ENCODE measurements around the gene ITGA11.

Gene ITGA11

DNA sequence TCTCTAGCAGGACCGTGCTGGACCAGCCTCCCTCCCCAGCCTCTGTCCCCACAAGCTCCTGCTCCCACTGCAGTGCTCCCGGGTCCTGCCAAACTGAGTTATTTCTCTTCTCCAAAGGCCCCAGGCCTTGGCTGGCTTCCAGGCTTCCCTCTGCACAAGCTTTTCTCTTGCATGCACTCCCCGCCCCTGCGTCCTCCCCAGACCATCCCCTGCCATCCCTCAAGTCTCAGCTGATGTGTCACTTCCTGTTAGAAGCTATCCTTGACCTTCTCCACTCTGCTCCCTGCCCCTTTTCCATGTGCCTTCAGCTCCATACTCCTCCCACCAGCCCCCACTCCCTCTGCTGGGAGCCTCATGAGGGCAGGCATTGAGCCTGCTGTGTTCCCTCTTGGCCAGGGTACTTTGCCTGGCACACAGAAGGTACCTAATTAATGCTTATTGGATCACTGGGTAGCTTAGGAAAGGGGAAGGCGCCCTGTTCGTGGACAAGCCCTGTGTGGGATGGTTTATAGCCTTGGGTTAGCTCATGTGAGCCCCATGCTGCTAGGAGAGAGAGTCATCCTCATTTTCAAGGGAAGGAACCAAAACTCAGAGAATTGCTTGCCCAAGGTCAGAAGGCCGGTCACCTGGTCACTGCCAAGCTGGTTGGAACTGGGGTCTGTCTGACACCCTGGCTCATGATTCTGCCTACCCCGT, 98.0 kb downstream of the ITGA11 start:
- TF ChIP-seq POLR2A (IDR thresholded peaks at IDR 0.05; ENCODE audit: low read depth, low read length), result no peak
- no peak for TF ChIP-seq SPI1 (IDR thresholded peaks at IDR 0.05; ENCODE audit: low read depth, low read length)
- no peak for TF ChIP-seq TAF1 (IDR thresholded peaks at IDR 0.05; ENCODE audit: low read depth, low read length)
- TF ChIP-seq POLR2AphosphoS5 (IDR thresholded peaks at IDR 0.05; ENCODE audit: low read depth, low read length), result no peak
- no peak for TF ChIP-seq POU2F2 (IDR thresholded peaks at IDR 0.05; ENCODE audit: low read depth, low read length)
- TF ChIP-seq PAX5 (IDR thresholded peaks at IDR 0.05; ENCODE audit: insufficient read depth, low read length, severe bottlenecking), result no peak
- FAIRE-seq (no peak), DNase-seq (ENCODE audit: insufficient read length, low spot score) (no peak)

DNA sequence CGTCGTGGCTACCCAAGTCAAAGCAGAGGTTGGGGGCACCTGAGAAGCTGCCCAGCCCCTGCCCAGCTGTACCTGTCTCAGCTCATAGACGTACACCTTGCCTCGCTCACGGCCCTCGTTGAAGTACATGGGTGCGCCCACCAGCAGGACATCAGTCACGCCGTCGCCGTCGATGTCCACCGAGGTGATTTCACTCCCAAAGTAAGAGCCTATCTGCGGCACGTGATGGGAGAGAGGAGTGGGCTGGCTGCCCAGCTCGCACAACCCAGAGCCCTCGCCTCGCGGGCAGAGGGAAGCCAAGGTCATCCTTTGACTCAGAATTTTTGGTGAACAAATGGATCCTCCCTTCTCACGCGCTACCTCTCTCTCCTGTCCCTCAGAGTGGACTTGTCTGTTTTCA, 99.7 kb downstream of the ITGA11 start:
- DNase-seq (ENCODE audit: insufficient read length, low spot score) (no peak), FAIRE-seq (no peak)
- no peak for TF ChIP-seq POU2F2 (IDR thresholded peaks at IDR 0.05; ENCODE audit: low read depth, low read length)
- TF ChIP-seq TAF1 (IDR thresholded peaks at IDR 0.05; ENCODE audit: low read depth, low read length), result no peak

DNA sequence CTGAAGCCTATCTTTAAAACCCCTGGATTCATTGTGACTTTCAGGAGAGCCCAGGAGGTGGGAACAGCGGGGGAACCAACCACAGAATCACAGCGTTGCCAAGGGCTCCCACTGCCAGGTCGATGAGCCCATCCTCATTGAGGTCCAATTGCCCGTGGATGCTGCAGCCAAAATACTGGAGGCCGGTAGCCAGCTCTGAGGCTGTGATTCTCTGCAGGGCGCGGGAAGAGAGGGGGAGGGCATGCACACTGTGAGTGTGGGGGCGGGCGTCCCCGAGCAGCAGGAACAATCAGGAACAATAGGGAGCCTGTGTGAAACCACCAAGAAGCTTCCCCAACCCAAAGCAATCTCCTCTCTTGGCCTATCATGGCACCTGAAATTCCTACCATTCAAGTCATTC, 101.1 kb downstream of the ITGA11 start:
- no peak for FAIRE-seq
- DNase-seq (ENCODE audit: insufficient read length, low spot score), result no peak
- TF ChIP-seq POU2F2 (IDR thresholded peaks at IDR 0.05; ENCODE audit: low read depth, low read length) (no peak), POLR2AphosphoS5 (IDR thresholded peaks at IDR 0.05; ENCODE audit: low read depth, low read length) (no peak), PAX5 (IDR thresholded peaks at IDR 0.05; ENCODE audit: insufficient read depth, low read length, severe bottlenecking) (no peak), SPI1 (IDR thresholded peaks at IDR 0.05; ENCODE audit: low read depth, low read length) (no peak), POLR2A (IDR thresholded peaks at IDR 0.05; ENCODE audit: low read depth, low read length) (no peak), TAF1 (IDR thresholded peaks at IDR 0.05; ENCODE audit: low read depth, low read length) (no peak)

DNA sequence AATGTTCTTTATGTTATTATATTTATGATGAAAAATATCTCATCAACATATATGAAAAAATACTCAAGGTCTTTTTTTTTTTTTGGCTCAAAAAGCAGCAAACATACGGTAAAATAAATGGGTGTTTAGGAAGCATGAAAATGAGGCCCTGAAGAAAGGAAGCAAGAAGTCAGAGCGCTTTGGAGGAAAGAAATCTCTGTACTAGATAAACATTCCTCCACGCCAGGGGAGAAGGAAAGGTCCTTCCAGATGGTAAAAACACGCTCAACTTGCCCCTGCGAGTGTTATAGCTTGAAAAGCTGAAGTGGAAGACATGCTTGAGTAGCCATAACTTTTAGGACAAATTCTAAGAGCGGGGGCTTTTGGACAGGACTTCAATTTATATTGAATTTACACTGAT, 101.5 kb downstream of the ITGA11 start:
- DNase-seq (ENCODE audit: insufficient read length, low spot score) (no peak), FAIRE-seq (no peak)
- TF ChIP-seq POU2F2 (IDR thresholded peaks at IDR 0.05; ENCODE audit: low read depth, low read length) (no peak), SPI1 (IDR thresholded peaks at IDR 0.05; ENCODE audit: low read depth, low read length) (no peak), PAX5 (IDR thresholded peaks at IDR 0.05; ENCODE audit: insufficient read depth, low read length, severe bottlenecking) (no peak), POLR2AphosphoS5 (IDR thresholded peaks at IDR 0.05; ENCODE audit: low read depth, low read length) (no peak), TAF1 (IDR thresholded peaks at IDR 0.05; ENCODE audit: low read depth, low read length) (no peak), POLR2A (IDR thresholded peaks at IDR 0.05; ENCODE audit: low read depth, low read length) (no peak)

DNA sequence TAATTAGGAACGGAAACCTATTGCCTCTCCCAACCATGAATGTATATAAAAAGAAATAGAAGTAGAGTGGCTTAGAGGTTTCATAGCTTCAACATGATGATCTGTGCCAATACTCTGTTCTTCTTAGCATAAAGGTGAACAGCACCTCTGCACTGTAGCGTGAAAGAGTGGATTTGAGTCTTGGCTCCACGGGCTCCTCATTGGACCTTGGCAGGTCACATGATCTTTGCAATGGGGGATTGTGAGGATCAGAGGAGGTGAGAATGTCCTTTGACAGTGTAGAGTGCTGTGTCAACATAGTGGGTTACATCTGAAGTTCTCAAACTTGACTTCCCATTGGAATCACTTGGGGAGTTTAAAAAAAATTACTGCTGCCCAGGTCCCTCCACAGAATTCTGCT, 103.0 kb downstream of the ITGA11 start:
- FAIRE-seq (no peak), DNase-seq (ENCODE audit: insufficient read length, low spot score) (no peak)
- TF ChIP-seq POLR2A (IDR thresholded peaks at IDR 0.05; ENCODE audit: low read depth, low read length) (no peak), TAF1 (IDR thresholded peaks at IDR 0.05; ENCODE audit: low read depth, low read length) (no peak), POU2F2 (IDR thresholded peaks at IDR 0.05; ENCODE audit: low read depth, low read length) (no peak), POLR2AphosphoS5 (IDR thresholded peaks at IDR 0.05; ENCODE audit: low read depth, low read length) (no peak), SPI1 (IDR thresholded peaks at IDR 0.05; ENCODE audit: low read depth, low read length) (no peak), PAX5 (IDR thresholded peaks at IDR 0.05; ENCODE audit: insufficient read depth, low read length, severe bottlenecking) (no peak)

DNA sequence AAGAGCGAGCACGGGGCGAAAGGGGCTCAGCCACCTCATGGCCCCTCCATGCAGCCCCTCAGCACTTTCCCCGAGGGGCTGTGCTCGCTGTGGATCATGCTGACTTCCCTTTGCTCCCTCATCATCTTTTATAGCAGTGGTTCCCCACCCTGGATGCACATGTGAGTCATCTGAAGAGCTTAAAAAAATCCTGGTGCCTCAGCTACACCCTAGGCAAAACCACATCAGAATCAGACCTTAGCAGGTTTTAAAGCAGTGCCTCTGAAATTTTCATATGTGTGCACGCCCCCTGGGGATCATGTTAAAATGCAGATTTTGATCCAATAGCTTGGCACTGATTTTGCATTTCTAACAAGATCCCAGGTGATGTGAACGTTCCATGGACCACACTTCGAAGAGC, 103.5 kb downstream of the ITGA11 start:
- FAIRE-seq (no peak), DNase-seq (ENCODE audit: insufficient read length, low spot score) (no peak)
- TF ChIP-seq TAF1 (IDR thresholded peaks at IDR 0.05; ENCODE audit: low read depth, low read length), result no peak
- no peak for TF ChIP-seq POU2F2 (IDR thresholded peaks at IDR 0.05; ENCODE audit: low read depth, low read length)
- no peak for TF ChIP-seq SPI1 (IDR thresholded peaks at IDR 0.05; ENCODE audit: low read depth, low read length)
- no peak for TF ChIP-seq POLR2AphosphoS5 (IDR thresholded peaks at IDR 0.05; ENCODE audit: low read depth, low read length)
- no peak for TF ChIP-seq PAX5 (IDR thresholded peaks at IDR 0.05; ENCODE audit: insufficient read depth, low read length, severe bottlenecking)
- no peak for TF ChIP-seq POLR2A (IDR thresholded peaks at IDR 0.05; ENCODE audit: low read depth, low read length)

DNA sequence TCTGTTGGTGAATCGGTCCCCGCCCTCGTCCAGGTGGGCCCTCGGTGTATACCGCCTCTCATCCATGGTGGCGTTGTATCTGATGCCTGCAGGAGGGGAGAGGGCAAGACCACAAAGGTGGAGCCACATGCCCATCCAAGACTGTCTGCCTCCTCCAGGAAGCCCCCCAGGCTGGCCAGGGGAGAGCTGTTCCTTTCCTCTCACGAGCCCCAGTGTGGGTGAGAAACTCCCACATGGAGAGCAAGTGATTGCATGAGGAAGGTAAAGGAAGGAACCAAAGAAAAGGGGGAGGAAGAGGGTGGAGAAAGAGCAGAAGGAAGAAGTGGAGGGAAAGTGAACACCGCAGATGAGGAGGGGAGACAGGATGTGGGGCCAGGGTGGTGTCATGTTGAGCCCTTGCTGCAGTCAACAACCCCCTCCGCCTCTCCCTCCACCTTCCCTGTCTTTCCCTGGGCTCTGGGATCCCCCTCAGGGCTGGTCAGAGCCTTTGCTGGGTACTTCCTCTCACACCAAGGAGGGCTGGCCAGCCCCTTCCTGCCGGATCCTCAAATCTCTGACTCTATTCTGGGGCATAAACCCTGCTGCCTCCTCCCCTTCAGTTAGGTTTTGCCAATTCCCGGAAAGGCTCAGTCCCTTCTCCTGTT, 105.1 kb downstream of the ITGA11 start:
- no peak for DNase-seq (ENCODE audit: insufficient read length, low spot score)
- FAIRE-seq, result no peak
- TF ChIP-seq TAF1 (IDR thresholded peaks at IDR 0.05; ENCODE audit: low read depth, low read length) (no peak), POU2F2 (IDR thresholded peaks at IDR 0.05; ENCODE audit: low read depth, low read length) (no peak), PAX5 (IDR thresholded peaks at IDR 0.05; ENCODE audit: insufficient read depth, low read length, severe bottlenecking) (no peak), POLR2AphosphoS5 (IDR thresholded peaks at IDR 0.05; ENCODE audit: low read depth, low read length) (no peak), SPI1 (IDR thresholded peaks at IDR 0.05; ENCODE audit: low read depth, low read length) (no peak), POLR2A (IDR thresholded peaks at IDR 0.05; ENCODE audit: low read depth, low read length) (no peak)

DNA sequence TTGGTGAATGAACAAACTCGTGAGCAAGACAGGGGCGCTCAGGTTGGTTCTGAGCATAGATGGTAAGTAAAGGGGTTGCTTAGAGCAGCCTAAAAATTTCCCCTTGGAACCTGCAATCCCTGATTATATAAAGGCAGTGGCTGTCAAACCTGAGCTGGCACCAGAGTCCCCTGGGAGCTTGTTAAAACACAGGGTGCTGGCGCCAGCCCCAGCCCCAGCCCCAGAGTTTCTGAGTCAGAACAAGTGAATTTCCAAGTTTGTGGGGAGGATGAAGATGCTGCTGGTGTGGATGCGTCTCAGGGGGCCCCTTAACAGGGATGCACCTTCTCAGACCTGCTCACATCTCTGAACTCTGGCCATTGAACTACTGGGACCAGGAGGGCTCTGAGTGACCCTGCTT, 106.2 kb downstream of the ITGA11 start:
- FAIRE-seq (no peak), DNase-seq (ENCODE audit: insufficient read length, low spot score) (no peak)
- no peak for TF ChIP-seq SPI1 (IDR thresholded peaks at IDR 0.05; ENCODE audit: low read depth, low read length)
- no peak for TF ChIP-seq POLR2AphosphoS5 (IDR thresholded peaks at IDR 0.05; ENCODE audit: low read depth, low read length)
- TF ChIP-seq TAF1 (IDR thresholded peaks at IDR 0.05; ENCODE audit: low read depth, low read length), result no peak
- TF ChIP-seq POU2F2 (IDR thresholded peaks at IDR 0.05; ENCODE audit: low read depth, low read length), result no peak

DNA sequence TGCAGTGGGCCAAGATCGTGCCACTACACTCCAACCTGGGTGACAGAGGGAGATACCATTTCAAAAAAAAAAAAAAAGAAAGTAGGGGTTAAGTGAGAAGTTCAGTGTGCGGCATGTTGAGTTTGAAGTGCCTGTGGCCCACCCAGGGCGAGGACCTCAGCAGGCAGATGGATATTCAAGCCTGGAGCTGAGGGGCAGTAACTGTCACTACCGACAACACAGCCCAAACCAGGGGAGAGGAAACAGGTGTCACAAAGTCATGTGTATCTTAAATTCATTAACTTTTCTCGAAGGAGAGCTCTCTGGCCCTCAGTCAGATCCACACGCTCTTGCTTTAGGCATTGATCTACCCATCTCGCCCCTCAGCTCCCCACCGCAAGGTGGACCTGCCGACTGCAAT, 109.2 kb downstream of the ITGA11 start:
- TF ChIP-seq POU2F2 (IDR thresholded peaks at IDR 0.05; ENCODE audit: low read depth, low read length) (no peak), PAX5 (IDR thresholded peaks at IDR 0.05; ENCODE audit: insufficient read depth, low read length, severe bottlenecking) (no peak), POLR2A (IDR thresholded peaks at IDR 0.05; ENCODE audit: low read depth, low read length) (no peak), TAF1 (IDR thresholded peaks at IDR 0.05; ENCODE audit: low read depth, low read length) (no peak), POLR2AphosphoS5 (IDR thresholded peaks at IDR 0.05; ENCODE audit: low read depth, low read length) (no peak), SPI1 (IDR thresholded peaks at IDR 0.05; ENCODE audit: low read depth, low read length) (no peak)
- no peak for FAIRE-seq
- DNase-seq (ENCODE audit: insufficient read length, low spot score), result no peak

DNA sequence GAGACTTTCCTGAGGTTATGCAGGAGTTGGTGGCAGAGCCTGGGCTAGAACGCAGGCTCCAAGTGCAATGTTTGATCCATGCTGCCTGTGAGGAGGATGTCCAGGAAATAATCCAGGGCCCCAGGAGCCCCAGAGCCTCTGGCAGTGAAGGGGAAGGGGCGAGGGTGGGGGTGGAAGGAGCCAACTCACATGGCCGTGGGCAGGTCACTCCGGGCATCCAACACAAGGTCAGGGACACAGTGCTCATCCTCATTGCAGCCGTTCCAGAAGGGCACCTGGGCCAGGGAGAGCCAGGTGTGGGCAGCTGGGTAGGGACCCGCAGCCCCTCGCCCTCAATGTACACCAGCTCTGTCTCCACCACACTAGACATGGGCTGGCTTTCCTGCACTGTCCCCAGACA, 110.7 kb downstream of the ITGA11 start:
- DNase-seq (ENCODE audit: insufficient read length, low spot score), result no peak
- TF ChIP-seq POLR2AphosphoS5 (IDR thresholded peaks at IDR 0.05; ENCODE audit: low read depth, low read length), result no peak
- no peak for TF ChIP-seq PAX5 (IDR thresholded peaks at IDR 0.05; ENCODE audit: insufficient read depth, low read length, severe bottlenecking)
- TF ChIP-seq SPI1 (IDR thresholded peaks at IDR 0.05; ENCODE audit: low read depth, low read length), result no peak
- no peak for TF ChIP-seq TAF1 (IDR thresholded peaks at IDR 0.05; ENCODE audit: low read depth, low read length)
- TF ChIP-seq POLR2A (IDR thresholded peaks at IDR 0.05; ENCODE audit: low read depth, low read length), result no peak
- no peak for TF ChIP-seq POU2F2 (IDR thresholded peaks at IDR 0.05; ENCODE audit: low read depth, low read length)
- FAIRE-seq, result no peak

Data from GM12891 (cell line).